ENCODE data around the gene TTC3.

The TTC3 gene

DNA sequence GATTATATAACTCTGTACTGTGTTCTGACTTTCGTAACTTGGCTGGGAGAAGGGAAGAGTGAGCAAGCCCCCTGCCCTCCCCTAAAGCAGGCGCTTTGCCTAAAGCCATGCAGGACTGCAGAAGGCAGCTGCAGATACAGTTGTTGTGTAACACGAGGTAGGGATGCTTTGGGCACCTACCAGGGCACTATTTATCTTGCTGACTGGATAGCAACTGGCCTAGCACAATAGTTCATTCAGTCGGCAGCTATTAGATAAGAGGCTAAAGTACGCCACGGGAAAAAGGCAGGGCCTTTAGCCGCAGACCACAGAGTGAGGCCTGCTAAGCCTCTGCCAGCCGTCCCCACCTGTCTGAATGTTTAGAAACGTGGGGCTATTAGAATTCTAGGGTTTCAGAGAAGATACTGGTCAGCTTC, 80.9 kb downstream of the TTC3 start:
- DNase-seq = no peak

- no peak for DNase-seq
Observed at GRCh38 chr21:37155186-37155585, 82.1 kb downstream of the TTC3 start.

GRCh38 chr21:37157938-37158337, 84.9 kb downstream of the TTC3 start:
- DNase-seq = no peak

GRCh38 chr21:37159053-37159776, 86.2 kb downstream of the TTC3 start:
- DNase-seq = peak; percentile 44

- DNase-seq = no peak
Observed at GRCh38 chr21:37159949-37160348, 86.9 kb downstream of the TTC3 start.

- DNase-seq = no peak
Observed at GRCh38 chr21:37164742-37165141, 91.7 kb downstream of the TTC3 start.

GRCh38 chr21:37165586-37165985, 92.5 kb downstream of the TTC3 start:
- no peak for DNase-seq

GRCh38 chr21:37166733-37167132, 93.7 kb downstream of the TTC3 start:
- DNase-seq = no peak

DNA sequence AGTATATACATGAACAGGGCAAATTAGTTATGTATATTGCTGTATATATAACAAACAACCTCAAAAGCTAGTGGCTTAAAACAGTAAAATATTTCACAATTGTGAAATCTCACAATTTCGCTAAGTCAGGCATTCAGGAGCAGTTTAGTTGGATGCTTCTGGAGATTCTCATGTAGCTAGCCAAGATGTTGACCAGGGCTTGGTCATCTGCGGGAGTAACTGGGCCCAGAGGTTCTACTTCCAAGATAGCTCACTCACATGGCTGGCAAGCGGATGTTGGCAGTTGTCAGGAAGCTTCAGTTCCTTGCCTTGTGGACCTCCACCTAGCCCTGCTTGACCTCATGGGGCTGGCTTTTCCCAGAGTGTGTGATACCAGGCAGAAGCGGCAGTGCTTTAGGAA, 95.6 kb downstream of the TTC3 start:
- no peak for DNase-seq

DNA sequence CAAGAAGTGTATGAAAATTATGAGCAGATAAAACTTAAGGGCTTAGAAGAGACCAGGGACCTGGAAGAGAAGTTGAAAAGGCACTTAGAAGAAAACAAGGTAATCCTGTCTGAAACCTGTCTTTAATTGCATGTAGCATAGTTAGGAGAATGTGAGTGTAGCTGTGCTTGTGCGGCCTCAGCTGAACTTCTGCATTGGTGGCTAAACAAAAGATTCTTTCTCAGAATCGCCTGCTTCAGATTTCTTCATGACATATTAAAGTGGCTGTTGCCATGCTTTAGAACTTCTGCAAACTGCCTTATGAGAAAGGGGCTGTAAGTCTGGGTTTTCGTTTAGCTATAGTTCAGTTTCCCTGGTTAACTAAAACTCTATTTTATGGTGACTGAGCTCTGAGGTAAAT, 99.6 kb downstream of the TTC3 start:
- no peak for DNase-seq

- DNase-seq = no peak
Observed at GRCh38 chr21:37176716-37177115, 103.7 kb downstream of the TTC3 start.

DNA sequence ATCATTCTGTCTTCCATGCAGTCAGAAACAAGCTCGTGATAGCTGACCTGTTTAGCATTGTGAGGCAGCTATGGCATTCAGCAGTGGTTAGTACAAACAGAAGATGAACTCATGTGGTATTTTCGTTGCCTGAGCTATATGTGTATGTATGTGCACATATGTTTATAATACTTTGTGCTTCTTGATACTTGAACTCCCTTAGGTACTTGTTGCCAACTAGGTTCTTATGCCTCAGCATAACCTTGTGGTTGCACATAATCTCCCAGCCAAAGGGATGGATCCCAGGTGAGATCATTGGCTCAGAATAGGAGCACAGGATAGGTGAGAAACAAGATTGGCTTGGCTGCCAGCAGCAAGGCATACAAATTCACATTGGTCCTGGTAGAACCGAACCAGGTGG, 108.0 kb downstream of the TTC3 start:
- no peak for DNase-seq

GRCh38 chr21:37182222-37182621, 109.2 kb downstream of the TTC3 start:
- DNase-seq = no peak

- no peak for DNase-seq
Observed at GRCh38 chr21:37183749-37184148, 110.7 kb downstream of the TTC3 start.

DNA sequence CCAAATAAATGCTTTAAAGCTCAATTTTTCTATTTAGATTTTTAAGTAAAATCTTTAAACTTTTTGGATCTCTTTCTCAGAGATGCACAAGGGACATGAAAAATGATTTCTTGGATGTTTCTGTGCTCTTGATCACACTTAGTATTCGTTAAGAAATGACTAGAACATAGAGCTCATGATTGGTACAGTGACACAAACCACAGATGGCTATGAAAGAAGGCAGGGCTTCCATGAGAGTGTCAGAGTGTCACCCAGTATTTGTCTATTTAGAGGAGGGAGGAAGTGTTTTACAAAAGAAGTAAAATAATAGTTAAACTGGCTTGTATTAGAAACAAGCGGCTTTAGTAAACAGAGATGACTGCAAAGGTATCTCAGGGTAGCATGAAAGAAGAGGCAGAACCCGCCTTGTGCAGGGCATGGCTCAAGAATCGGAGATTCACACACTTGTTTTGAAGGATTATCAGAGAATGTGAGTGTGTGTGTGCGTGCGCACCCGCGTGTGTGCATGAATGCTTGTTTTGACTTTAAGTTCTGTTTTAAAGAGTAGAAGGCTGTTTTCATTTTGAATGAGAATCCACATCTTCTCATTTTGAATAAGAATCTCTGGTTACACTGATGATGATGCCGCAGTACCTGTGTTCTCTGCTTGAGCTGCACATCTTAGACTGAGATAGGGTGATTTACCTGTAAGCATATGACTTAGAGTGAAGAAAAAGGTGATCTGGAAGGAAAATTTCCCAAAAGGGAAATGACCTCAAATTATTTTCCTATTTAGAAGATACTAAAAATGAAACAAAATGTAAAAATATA, 111.9 kb downstream of the TTC3 start:
- peak; percentile 12 for DNase-seq

- no peak for DNase-seq
Observed at GRCh38 chr21:37186983-37187382, 113.9 kb downstream of the TTC3 start.

- DNase-seq = no peak
Observed at GRCh38 chr21:37188825-37189224, 115.8 kb downstream of the TTC3 start.

GRCh38 chr21:37192019-37192418, 119.0 kb downstream of the TTC3 start:
- no peak for DNase-seq

DNA sequence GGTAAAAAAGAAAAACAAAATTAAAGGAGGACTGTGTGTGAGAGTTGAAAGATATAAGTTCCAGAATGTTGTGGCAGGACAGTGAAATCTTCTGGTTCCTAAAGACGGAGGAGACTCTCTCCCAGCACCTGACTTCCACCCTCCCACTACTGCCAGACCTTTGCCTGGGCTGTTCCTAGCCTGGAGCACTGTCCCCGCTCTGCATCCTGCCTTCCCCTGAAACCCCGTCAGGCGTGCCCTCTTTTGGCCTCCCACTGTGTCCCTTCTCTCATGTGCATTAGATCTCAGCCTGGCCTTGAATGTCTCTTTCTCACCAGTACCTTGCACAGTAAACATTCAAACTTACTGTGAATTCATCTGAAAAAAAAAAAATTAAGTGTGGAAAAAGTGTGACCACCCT, 120.0 kb downstream of the TTC3 start:
- no peak for DNase-seq

DNA sequence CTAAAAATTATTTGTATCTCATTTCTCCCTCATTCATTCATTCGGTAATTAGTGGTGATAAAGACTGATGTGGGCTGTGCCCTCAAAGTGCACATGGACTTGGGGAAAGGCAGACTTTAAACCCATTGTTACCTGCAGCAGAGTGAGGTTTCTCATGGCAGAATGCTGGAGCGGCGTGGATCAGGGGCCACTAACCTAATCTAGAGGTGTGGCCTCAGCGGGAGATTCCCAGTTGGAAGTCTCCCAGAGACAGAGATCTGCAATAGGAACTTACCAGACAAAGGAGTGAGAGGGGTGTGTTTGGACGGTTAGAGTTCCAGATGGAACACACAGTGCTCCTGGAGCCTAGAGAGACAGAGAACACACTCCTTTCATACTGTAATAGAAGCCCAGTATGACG, 120.6 kb downstream of the TTC3 start:
- no peak for DNase-seq

GRCh38 chr21:37195059-37195458, 122.0 kb downstream of the TTC3 start:
- DNase-seq = no peak

GRCh38 chr21:37195610-37196009, 122.6 kb downstream of the TTC3 start:
- DNase-seq = no peak

DNA sequence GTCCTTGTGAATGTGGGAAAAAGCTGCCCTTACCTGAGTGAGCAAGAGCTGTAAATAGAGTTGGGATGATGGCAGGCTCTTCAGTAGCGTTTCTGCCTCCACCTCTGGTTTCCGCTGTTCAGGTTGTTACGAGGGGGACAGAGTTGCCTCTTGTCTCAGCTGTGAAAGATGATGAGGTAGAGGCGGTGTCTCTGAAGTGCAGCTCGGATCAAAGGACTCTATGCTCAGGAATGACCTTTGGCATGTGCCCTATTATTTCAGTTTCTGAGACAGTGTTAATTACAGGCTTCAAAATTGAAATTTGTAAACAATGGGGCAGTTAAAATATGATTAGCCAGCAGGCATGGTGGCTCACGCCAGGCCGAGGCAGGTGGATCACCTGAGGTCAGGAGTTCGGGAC, 123.8 kb downstream of the TTC3 start:
- DNase-seq = no peak

DNA sequence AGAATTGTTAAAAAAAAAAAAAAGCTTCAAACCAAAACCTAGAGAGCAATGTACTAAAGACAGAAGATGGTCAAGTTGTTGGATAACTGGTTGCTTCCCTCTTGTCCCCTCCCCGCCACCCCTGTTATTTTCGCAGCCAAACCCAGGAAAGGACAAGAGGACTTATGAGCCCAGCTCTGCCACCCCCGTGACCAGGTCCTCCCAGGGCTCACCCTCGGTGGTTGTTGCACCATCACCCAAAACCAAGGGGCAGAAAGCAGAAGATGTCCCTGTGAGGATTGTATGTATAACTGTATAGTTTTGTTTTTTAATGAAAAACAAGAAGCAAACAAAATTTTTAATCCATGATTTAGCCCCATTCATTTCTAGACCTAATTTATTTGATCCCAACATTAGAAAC, 124.7 kb downstream of the TTC3 start:
- DNase-seq = no peak

Data from activated CD4-positive, alpha-beta T cell treated with anti-CD3 and anti-CD28 coated beads for 48 hours (primary cell).